Activated CD4-positive, alpha-beta T cell treated with anti-CD3 and anti-CD28 coated beads, Interleukin-2, amount 50 U/mL, for 4 hours (primary cell): ENCODE data around the gene ZNF26.
"Not testable (repeated sequence)": the region's sequence is repeated elsewhere in the genome, so short reads cannot be mapped to it uniquely, and the experiment has no call there.

Experiments
- DNase-seq, 2 experiments: peaks; one replicate each; pipeline ENCODE4 v3.0.0-alpha.2; 2020

ZNF26 gene

DNA sequence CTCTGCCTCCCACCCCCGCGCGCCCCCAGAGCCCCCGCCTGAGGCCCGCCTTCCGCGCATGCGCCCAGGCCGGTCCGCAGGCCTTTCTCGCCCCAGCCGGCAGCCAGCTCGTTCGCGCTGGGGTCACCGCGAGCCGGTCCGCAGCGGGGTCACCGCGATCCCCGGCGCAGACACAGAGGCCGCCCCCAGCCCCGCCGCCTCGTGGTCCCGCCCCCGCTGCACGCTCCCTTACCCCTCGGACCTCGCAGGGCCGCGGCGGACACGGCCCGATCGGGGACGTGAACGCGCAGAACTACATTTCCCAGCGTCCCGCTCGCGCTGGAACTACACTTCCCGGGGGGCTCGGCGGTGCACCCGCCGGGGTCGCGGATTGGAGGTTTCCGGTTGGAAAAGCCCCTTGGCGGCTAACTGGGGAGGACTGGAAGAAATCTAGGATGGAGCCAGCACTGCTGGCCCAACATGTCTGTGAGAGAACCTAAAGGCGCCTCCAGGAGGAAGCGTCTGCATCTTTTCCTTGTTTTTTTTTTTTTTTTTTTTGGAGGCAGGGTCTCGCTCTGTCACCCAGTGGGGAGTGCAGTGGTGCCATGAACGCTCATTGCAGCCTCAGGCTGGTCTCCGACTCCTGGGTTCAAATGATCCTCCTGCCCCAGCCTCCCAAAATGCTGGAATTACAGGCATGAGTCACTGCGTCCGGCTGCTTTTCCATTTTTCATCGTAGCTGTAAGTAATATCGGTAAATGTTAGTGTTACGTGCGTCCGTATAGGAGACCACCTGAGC, 30.0 kb upstream of the ZNF26 start, which contains the start of gene ZNF605:
Gene ZNF605, minus strand, starts transcription at position 296 of the 778 bp plus-strand sequence. CDS start 10,671 bp downstream, outside the sequence.
- DNase-seq, result peak; percentile 79 to 80

DNA sequence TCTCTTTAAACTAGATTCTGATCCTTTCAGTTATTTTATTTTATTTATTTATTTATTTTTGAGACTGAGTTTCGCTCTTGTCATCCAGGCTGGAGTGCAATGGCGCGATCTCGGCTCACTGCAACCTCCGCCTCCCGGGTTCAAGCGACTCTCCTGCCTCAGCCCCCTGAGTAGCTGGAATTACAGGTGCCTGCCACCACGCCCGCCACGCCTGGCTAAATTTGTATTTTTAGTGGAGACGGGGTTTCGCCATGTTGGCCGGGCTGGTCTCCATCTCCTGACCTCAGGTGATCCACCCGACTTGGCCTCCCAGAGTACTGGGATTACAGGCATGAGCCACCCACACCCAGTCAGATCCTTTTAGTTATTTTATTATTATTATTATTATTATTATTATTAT, 24.4 kb upstream of the ZNF26 start:
- not testable (repeated sequence) for DNase-seq

DNA sequence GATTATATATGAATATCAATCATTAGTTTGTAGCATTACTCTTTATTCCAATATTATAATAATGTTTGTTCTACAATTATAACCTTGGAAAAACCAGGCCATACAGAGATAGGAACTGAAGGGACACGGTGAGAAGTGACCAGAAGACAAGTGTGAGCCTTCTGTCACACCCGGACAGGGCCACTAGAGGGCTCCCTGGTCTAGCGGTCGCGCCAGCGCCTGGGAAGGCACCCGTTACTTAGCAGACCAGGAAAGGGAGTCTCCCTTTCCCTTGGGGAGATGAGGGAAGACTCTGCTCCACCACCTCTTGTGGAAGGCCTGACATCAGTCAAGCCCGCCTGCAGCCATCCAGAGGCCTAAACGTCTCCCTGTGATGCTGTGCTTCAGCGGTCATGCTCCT, 22.2 kb upstream of the ZNF26 start:
- not testable (repeated sequence) for DNase-seq

DNA sequence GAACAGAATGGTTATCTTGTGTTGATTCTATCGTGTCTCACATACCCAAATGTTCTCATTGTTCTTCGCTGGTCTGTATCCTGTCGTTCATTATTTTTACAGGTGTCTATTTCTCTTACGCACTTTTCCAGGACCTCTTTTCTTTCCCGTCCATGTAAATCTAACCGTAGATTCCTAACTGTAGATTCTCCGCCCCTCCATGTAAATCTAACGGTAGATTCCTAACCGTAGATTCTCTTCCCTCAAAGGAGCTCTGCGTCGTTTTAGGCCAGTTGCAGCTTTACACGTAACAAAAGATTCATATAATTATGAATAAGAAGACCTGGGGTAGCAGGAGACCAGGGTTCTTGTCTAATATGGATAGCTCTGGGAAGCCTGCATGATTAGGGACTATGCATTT, 20.4 kb upstream of the ZNF26 start:
- no peak for DNase-seq

DNA sequence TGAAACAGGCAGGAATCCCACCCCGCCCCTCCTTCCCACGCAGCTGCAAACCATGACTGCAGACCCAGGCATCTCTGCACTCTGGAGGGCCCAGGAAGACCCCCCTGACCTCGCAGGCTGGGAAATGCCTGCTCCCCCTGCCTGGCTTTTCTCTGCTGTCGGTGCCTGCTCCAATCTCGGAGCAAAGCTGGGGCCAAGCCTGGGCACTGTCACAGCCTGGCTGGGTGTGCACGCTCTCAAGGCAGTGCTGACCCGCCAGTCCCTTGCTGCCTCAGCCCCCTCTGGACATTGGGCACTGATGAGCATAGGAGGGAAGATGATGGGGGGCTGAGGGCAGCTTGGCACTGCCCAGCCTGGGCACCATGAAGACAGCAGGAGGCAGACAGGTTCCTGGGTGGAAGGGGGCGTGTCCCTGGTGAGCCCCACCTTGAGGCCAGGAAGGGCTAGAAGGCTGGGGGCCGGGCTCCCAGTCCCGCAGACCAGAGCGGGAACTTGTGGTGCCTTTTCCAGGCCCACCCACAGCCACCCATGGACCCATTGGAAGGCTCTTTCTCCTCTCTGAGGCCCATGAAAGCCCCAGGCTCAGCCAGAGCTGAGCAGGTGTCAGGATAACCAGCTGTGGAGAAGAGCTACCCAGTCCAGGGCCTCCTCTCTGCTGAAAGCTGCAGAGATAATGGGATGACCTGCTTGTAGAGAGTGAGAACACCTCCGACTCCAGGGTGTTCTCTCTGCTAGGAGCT, 19.3 kb upstream of the ZNF26 start:
- no peak for DNase-seq

DNA sequence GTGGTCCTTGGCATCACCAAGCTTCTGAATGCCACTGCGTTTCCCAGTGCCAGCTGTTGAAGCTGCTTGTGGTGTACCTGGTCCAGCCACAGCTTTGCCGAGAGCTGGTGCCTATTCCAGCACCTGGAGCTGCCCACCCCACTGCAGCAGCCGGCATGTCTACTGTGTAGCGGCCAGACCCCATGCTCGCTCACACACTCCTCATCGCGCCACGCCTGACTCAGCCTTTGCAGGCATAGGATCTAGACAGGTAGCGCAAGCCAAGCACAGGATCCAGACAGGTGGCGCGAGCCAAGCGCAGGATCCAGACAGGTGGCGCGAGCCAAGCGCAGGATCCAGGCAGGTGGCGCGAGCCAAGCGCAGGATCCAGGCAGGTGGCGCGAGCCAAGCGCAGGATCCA, 18.4 kb upstream of the ZNF26 start:
- no peak for DNase-seq

DNA sequence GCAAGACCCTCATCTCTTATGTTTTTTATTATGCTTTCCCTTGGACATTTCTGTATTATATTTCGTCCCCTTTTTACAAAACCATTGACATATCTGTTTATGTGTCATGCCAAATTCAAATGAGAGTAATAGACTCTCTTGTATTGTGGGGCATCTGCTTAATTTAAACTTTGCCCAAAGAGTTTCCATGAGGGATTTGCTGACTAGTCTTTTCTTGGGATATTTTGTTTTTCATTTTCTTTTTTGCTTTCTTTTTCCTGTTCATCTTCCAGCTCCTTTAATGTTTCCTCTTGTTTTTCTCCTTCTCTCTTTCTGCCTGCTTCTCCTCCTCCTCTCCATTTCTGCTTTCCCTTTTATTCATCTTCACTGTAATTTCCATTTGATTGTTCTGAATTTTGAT, 13.8 kb upstream of the ZNF26 start:
- no peak for DNase-seq

DNA sequence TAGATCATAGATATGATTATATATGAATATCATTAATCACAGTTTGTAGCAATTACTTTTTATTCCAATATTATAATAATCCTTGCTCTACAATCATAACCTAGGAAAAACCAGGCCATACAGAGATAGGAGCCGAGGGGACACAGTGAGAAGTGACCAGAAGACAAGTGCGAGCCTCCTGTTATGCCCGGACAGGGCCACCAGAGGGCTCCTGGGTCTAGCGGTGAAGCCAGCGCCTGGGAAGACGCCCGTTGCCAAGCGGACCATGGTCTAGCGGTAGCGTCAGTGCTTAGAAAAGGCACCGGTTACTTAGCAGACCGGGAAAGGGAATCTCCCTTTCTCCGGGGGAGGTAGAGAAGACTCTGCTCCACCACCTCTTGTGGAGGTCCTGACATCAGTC, 9.3 kb upstream of the ZNF26 start:
- DNase-seq, result peak in 1 of 2 experiments; percentile 8

DNA sequence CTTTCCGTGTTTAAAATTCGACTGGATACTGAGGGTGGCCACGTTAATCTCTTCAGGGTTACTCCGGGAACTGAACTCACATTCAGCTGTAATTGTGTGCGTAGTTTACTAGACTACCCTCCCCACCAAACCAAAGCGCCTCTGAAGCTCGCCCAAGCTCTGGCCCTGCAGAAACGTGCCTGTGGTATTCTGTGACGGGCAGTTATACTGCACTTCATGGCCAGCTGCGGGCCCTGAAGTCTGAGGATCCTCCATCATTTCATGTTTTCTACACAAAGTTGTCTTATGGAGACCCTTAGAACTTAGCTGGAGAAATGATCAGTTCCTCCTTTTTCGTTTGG, 688 bp downstream of the ZNF26 start:
- no peak for DNase-seq

DNA sequence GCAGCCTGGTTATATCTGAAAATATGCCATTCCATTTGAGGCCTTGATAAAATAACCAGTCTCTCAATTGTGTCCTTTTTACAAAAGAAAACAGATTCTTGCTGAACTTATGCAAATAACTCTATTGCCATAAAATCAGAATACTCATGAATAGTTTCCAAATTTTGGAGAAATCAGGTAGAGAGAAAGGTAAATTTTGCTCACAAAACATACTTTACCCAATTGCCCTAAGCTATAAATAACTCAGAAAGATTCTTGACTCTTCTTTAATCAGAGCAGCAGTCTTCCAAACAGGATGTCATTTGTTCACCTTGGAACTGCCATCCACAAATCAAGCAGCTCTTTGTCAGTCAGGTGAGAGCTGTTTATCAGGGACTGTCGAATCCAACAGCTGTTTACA, 12.6 kb downstream of the ZNF26 start:
- no peak for DNase-seq

DNA sequence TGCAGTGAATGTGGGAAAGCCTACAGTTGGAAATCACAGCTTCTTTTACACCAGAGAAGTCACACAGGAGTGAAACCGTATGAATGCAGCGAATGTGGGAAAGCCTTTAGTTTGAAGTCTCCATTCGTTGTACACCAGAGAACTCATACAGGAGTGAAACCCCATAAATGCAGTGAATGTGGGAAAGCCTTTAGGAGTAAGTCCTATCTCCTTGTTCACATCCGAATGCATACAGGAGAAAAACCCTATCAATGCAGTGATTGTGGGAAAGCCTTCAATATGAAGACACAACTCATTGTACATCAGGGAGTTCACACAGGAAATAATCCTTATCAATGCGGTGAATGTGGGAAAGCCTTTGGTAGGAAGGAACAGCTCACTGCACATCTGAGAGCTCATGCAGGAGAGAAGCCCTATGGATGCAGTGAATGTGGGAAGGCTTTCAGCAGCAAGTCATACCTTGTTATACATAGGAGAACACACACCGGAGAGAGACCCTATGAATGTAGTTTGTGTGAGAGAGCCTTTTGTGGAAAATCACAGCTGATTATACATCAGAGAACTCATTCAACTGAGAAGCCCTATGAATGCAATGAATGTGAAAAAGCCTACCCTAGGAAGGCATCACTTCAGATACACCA, 24.6 kb downstream of the ZNF26 start:
- no peak for DNase-seq

DNA sequence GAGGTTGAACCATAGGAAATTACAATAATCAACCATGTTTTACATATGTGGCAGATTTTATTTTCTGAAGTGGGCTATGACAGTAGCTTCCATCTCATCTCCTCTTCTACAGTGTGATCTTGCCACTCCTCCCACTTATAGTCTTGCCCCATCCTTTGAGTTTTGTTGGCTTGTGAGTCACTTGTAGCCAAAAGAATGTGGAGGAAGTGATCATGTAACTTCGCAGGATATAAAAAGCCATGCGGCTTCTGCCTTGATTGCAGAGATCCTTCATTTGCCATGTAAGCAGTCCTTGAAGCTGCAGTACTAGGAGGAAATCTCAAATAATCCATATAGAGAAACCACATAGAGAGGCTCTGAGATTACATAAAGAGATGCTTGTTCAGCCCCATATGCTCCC, 37.4 kb downstream of the ZNF26 start:
- DNase-seq, result no peak

DNA sequence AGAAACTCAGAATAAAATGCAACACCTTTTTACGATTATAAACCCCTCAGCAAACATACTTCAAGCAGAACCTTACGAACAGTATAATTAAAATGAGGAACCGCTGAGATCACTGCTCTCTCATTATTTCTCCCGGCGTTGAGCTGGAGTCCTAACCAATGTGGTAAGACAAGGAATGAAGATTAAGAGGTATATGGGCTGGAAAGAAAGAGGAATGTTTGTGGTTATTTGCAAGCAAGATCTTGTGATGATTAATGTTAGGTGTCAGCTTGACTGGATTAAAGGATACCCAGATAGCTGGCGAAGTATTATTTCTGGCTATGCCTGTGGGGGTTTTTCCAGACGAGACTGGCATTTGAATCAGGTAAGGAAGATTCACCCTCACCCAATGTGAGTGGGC, 40.8 kb downstream of the ZNF26 start:
- DNase-seq, result no peak

DNA sequence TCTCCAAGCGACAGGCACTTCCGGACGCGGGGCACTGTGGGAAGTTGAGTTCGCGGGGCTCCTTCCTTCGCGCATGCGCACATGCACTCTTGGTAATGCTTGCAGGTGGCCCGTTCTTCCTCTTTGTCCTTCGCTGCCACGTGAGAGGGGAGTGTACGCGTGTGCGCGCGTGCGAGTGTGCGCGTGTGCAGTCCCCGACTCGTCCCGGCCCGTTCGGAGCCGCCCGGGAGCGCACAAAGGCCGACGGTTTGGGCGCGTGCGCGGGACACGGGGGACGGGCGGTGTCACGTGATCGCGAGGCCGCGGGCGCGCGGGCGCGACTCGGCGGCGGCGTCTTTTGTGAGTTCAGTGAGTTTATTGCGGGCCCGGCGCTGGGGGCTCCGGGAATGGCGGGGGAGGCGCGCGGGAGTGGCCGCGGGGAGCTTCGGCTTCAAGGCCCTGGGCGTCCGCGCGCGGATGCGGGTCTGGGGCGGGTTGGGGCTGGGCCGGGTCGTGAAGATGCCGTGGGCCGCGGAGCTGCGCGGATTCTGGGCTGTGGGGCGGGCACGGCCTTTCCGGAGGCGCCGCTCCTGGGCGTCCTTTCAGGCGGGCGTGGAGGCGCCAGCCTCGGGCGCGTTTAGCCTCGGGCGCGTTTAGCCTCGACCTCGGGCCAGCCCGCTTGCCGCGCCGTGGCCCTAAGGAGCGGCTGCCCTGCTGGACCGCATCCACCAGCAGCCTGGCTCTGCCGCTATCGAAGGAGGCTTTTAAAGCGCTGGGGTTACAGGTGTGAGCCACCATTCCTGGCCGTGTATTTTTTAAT, 51.2 kb downstream of the ZNF26 start, which contains the start of gene ZNF84:
Gene ZNF84, plus strand, starts transcription at position 303 of the 799 bp plus-strand sequence. CDS start 3,959 bp downstream, outside the sequence.
- DNase-seq, result peak; percentile 97 to 98

DNA sequence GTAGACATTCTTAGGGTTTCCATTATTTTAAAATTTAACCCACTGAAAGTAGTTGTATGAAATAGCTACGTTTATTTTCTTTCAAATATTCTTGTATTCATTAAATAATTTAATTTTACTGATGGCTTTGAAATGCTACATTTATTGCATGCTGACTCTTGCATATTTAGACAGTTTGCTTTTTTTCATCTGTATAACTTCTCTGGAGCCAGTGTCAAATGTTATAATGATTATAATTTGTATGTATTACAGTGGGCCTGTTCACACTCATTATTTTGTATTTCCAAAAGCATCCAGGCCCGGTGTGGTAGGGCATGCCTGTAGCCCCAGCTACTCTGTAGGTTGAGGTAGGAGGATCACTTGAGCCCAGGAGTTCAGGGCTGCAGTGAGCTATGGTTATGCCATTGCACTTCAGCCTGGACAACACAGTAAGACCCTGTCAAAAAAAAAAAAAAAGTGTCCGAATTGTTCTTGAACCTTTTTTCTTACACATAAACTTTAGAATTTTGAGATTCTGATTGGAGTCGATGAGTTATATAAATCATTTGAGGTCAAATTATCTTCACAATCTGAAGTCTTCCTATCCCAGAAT, 52.0 kb downstream of the ZNF26 start:
- no peak for DNase-seq

DNA sequence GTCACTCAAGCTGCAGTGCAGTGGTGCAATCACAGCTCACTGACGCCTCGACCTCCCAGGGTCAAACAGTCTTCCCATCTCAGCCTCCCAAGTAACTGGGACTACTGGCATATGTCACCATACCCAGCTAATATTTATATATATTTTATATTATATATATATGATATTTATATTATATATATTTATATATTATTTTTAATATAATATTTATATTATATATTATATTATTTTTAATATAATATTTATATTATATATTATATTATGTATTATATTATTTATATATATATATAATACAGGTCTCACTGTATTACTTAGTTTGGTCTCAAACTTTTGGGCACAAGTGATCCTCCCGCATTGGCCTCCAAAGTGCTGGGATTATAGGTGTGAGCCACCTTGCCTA, 60.5 kb downstream of the ZNF26 start:
- no peak for DNase-seq

DNA sequence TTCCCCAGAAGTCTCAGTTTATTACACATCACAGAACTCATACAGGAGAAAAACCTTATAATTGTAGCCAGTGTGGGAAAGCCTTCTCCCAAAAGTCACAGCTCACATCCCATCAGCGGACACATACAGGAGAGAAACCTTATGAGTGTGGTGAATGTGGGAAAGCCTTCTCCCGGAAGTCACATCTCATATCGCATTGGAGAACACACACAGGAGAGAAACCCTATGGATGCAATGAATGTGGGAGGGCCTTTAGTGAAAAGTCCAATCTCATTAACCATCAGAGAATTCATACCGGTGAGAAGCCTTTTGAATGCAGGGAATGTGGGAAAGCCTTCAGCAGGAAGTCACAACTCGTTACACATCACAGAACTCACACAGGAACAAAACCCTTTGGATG, 71.3 kb downstream of the ZNF26 start:
- no peak for DNase-seq

DNA sequence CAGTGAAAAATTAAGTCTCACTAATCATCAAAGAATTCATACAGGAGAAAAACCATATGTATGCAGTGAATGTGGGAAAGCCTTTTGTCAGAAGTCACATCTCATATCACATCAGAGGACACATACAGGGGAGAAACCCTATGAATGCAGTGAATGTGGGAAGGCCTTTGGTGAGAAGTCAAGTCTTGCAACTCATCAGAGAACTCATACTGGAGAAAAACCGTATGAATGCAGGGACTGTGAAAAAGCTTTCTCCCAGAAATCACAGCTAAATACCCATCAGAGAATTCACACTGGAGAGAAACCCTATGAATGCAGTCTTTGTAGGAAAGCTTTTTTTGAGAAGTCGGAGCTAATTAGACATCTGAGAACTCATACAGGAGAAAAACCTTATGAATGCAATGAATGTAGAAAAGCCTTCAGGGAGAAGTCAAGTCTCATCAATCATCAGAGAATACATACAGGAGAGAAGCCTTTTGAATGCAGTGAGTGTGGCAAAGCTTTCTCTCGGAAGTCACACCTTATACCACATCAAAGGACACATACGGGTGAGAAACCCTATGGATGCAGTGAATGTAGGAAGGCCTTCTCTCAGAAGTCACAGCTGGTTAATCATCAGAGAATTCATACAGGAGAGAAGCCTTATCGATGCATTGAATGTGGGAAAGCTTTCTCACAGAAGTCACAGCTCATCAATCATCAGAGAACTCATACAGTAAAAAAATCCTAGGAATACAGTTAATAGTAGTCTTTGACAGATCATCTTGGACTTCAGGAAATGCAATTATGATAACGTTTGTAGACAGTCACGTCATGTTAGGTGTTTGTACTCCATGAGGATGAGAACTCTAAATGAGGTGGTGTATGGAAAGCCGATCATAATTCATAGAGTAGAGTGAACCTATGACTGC, 72.3 kb downstream of the ZNF26 start:
- no peak for DNase-seq

DNA sequence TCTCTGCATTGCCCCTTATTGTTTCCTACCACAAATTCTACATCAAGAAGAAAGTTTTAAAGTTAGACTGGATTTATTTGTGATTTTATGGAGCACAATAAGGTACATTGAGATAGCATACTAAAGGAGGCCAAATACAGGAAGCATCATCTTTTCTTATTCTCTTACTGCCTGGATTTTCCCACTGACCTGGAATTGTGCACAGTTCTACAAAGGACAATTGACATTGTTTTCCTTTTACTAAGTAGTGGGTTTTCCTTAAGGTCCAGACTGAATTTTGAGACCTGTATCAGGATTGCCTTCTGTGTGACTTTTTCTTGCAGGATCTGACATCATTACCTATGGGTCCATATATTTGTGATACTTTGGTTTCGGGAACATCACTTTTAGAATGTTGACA, 75.8 kb downstream of the ZNF26 start:
- DNase-seq, result no peak

DNA sequence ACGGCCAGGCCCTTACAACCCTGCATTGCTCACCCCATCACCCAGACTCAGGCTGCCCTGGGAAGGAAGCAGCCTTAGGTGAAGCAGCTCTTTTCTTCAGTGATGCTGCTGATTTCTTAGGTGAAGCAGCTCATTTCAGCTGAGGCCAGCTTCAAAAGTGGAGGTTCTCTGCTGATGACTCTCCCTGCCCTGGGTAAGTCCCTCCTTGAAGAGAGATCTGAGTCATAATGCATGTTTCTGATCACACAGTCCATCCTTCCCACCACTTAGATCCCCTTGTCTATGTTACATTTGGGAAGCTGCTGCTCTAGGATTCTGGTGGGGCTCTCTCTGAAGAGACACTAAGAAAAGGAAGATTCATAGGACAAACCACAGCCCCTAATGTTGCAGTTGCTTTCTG, 77.4 kb downstream of the ZNF26 start:
- no peak for DNase-seq

DNA sequence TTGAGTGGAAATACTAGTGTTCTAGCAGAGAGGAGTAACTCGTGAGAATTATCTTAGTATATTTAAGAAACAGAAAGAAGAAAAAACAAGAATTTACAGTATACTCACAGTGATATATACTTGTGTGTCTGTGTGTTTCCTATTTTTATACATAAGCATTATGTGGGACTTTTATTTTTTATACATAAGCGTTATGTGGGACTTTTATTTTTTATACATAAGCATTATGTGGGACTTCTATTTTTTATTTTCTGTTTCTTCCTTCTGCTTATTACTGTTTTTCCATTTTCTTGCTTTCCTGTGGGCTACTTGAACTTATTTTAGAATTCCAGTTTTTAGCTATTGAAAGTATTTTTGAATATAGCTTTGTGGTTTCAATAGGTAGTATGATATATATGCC, 87.7 kb downstream of the ZNF26 start:
- no peak for DNase-seq
